ENCODE measurements around the gene UBE2C. TPM values are rescaled to one million over a fixed set of nuclear protein-coding genes. Genes with fewer than 3 reads are reported as not detected.

The UBE2C gene
- total RNA-seq, 2 donors from 2014 or later: 139 to 216 TPM

DNA sequence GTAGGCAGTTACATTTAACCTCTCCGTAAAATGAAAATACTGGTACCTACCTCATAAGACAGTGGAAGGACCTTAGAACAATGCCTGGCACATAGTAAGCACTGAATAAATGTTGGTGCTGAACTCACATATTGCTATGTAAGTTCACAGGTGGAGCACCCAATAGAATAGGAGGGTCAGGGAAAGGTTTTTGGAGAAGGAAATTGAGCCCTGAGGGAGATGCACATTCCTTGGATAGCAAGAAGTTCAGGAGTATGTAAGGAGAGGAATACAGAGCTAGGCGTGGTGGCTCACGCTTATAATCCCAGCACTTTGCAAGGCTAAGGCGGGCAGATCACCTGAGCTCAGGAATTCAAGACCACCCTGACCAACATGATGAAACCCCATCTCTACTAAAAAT, 7.0 kb downstream of the UBE2C start:
- no peaks in the 10 kb centered on the region for H3K9me3 Mint-ChIP-seq
- peaks cover 13% of the 10 kb centered on the region for H3K36me3 Mint-ChIP-seq (ENCODE audit: low read depth)
- TF ChIP-seq, protein P1, sequence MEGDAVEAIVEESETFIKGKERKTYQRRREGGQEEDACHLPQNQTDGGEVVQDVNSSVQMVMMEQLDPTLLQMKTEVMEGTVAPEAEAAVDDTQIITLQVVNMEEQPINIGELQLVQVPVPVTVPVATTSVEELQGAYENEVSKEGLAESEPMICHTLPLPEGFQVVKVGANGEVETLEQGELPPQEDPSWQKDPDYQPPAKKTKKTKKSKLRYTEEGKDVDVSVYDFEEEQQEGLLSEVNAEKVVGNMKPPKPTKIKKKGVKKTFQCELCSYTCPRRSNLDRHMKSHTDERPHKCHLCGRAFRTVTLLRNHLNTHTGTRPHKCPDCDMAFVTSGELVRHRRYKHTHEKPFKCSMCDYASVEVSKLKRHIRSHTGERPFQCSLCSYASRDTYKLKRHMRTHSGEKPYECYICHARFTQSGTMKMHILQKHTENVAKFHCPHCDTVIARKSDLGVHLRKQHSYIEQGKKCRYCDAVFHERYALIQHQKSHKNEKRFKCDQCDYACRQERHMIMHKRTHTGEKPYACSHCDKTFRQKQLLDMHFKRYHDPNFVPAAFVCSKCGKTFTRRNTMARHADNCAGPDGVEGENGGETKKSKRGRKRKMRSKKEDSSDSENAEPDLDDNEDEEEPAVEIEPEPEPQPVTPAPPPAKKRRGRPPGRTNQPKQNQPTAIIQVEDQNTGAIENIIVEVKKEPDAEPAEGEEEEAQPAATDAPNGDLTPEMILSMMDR (conservative IDR thresholded peaks at IDR 0.05): no peak
- peaks cover 27% of the 10 kb centered on the region for H3K27me3 Mint-ChIP-seq (ENCODE audit: insufficient read depth)
- peaks cover 15% of the 10 kb centered on the region for H3K4me1 Mint-ChIP-seq
- no peak overlapping the region for H3K27ac ChIP-seq (ENCODE audit: low read depth, low read length)
- 94 to 100% methylated on average over 3 to 4 of the region's 4 CpGs for WGBS, 2 experiments (ENCODE audit: insufficient coverage in 1 of 2, insufficient read length in 1 of 2)
- H3K4me3 Mint-ChIP-seq: no peak overlapping the region
- H3K9ac ChIP-seq (ENCODE audit: extremely low read depth, low read length, poor library complexity, severe bottlenecking): no peak overlapping the region
- H3K27me3 ChIP-seq (ENCODE audit: control insufficient read depth, insufficient read depth, low read length, poor library complexity, severe bottlenecking): peaks cover 18% of the 10 kb centered on the region
- no peaks in the 10 kb centered on the region for H3K9me3 ChIP-seq (ENCODE audit: control insufficient read depth, low read length)
- no peak for DNase-seq
- H3K4me3 ChIP-seq (ENCODE audit: low read length): no peak overlapping the region
- peaks cover 6% of the 10 kb centered on the region for H3K4me1 ChIP-seq (ENCODE audit: control insufficient read depth, insufficient read depth, low read length)
- peaks cover 26% of the 10 kb centered on the region for H3K36me3 ChIP-seq (ENCODE audit: control insufficient read depth, insufficient read depth, low read length)
- H3K27ac Mint-ChIP-seq: no peak overlapping the region

GRCh38 chr20:45821947-45822346, 9.5 kb downstream of the UBE2C start:
- no peak for DNase-seq
- no peaks in the 10 kb centered on the region for H3K9me3 Mint-ChIP-seq
- 89 to 100% methylated on average over 1 to 2 of the region's 2 CpGs for WGBS, 2 experiments (ENCODE audit: insufficient coverage in 1 of 2, insufficient read length in 1 of 2)

GRCh38 chr20:45822857-45823256, 10.4 kb downstream of the UBE2C start:
- TF ChIP-seq, protein P1 (conservative IDR thresholded peaks at IDR 0.05): no peak
- H3K27ac Mint-ChIP-seq: no peak overlapping the region
- peaks cover 31% of the 10 kb centered on the region for H3K27me3 Mint-ChIP-seq (ENCODE audit: insufficient read depth)
- no peak for DNase-seq
- Histone ChIP-seq H3K4me3 (ENCODE audit: low read length) (no peak overlapping the region), H3K9ac (ENCODE audit: extremely low read depth, low read length, poor library complexity, severe bottlenecking) (no peak overlapping the region), H3K27ac (ENCODE audit: low read depth, low read length) (no peak overlapping the region), H3K36me3 (ENCODE audit: control insufficient read depth, insufficient read depth, low read length) (no peaks in the 10 kb centered on the region), H3K27me3 (ENCODE audit: control insufficient read depth, insufficient read depth, low read length, poor library complexity, severe bottlenecking) (peaks cover 18% of the 10 kb centered on the region), H3K9me3 (ENCODE audit: control insufficient read depth, low read length) (no peaks in the 10 kb centered on the region), H3K4me1 (ENCODE audit: control insufficient read depth, insufficient read depth, low read length) (no peaks in the 10 kb centered on the region)
- H3K9me3 Mint-ChIP-seq: no peaks in the 10 kb centered on the region
- H3K4me3 Mint-ChIP-seq: no peak overlapping the region
- 91 to 92% methylated on average over 10 to 24 of the region's 24 CpGs for WGBS, 2 experiments (ENCODE audit: insufficient coverage in 1 of 2, insufficient read length in 1 of 2)
- no peaks in the 10 kb centered on the region for H3K36me3 Mint-ChIP-seq (ENCODE audit: low read depth)
- H3K4me1 Mint-ChIP-seq: peaks cover 5% of the 10 kb centered on the region

More at GRCh38 chr20:45821947-45822346, 9.5 kb downstream of the UBE2C start:
- no peaks in the 10 kb centered on the region for H3K9me3 ChIP-seq (ENCODE audit: control insufficient read depth, low read length)
- peaks cover 4% of the 10 kb centered on the region for H3K36me3 ChIP-seq (ENCODE audit: control insufficient read depth, insufficient read depth, low read length)
- Mint-ChIP-seq H3K4me3 (no peak overlapping the region), H3K27ac (no peak overlapping the region), H3K36me3 (ENCODE audit: low read depth) (peaks cover under 1% of the 10 kb centered on the region), H3K27me3 (ENCODE audit: insufficient read depth) (peaks cover 31% of the 10 kb centered on the region), H3K4me1 (peaks cover 9% of the 10 kb centered on the region)
- H3K4me3 ChIP-seq (ENCODE audit: low read length): no peak overlapping the region
- no peak overlapping the region for H3K27ac ChIP-seq (ENCODE audit: low read depth, low read length)
- TF ChIP-seq, protein P1 (conservative IDR thresholded peaks at IDR 0.05): no peak
- no peak overlapping the region for H3K9ac ChIP-seq (ENCODE audit: extremely low read depth, low read length, poor library complexity, severe bottlenecking)
- H3K4me1 ChIP-seq (ENCODE audit: control insufficient read depth, insufficient read depth, low read length): peaks cover 6% of the 10 kb centered on the region
- H3K27me3 ChIP-seq (ENCODE audit: control insufficient read depth, insufficient read depth, low read length, poor library complexity, severe bottlenecking): peaks cover 18% of the 10 kb centered on the region

All from endodermal cell (in vitro differentiated cells).